Ovary (tissue), 9 donors: ENCODE data around the gene NLGN1. TPM values are rescaled to one million over a fixed set of nuclear protein-coding genes. Genes with fewer than 3 reads are reported as not detected.

ENCODE experiments used
- DNase-seq, 5 donors: peaks; one replicate each; pipeline ENCODE4 v3.0.0-alpha.2; 2019 to 2020
- H3K27ac ChIP-seq, 2 donors: fragments of 200-600 bp; one replicate each; pipeline versions ENCODE4 v1.5.1 to v1.8.0; 2019 to 2022
- H3K27me3 ChIP-seq: fragments of 200-600 bp; one replicate; pipeline ENCODE4 v1.8.0; 2022
- H3K36me3 ChIP-seq: fragments of 200-600 bp; sonication (generic); one replicate; pipeline ENCODE4 v1.5.1; 2019
- H3K4me1 ChIP-seq: one replicate; pipeline ENCODE4 v1.8.1; 2013; ENCODE audit warnings: mild to moderate bottlenecking, moderate library complexity; ENCODE audit not compliant: insufficient read depth
- H3K4me3 ChIP-seq: fragments of 200-600 bp; sonication (generic); one replicate; pipeline ENCODE4 v1.5.1; 2017
- H3K9me3 ChIP-seq, 2 donors: fragments of 200-600 bp in 1 of 2; sonication (generic) in 1 of 2; one replicate each; pipeline versions ENCODE4 v1.5.1 to v1.8.1; 2013 to 2019; ENCODE audit warnings: mild to moderate bottlenecking in 1 of 2, moderate library complexity in 1 of 2
- EP300 ChIP-seq: sonication (generic); formaldehyde crosslinking; IDR thresholded peaks from one replicate; pipeline ENCODE4 v1.6.1; 2017; ENCODE audit warnings: antibody characterized with exemption
- POLR2A ChIP-seq: fragments of 450-650 bp; IDR thresholded peaks from one replicate; pipeline ENCODE4 v1.6.1; 2017; ENCODE audit warnings: antibody characterized with exemption, mild to moderate bottlenecking, moderate library complexity
- WGBS, 3 donors: extraction: QIAGEN DNeasy Blood & Tissue Kit in 1 of 3; methylation state at CpG; one replicate each; pipeline versions ENCODE4 v1.1.5 to v1.1.7; 2013 to 2017; 5-methylcytosine and 5-hydroxymethylcytosine counted together
- intact Hi-C, 4 donors: fragments of 100-400 bp; cut with DNase I; formaldehyde crosslinking; loops; one replicate each; pipeline versions ENCODE4 v1.11.0 to v1.15.1; 2022 to 2023
- polyA plus RNA-seq, 2 donors: library from polyadenylated mRNA; stranded (reverse); fragments of 200-250 nt in 1 of 2; fragments of 350-450 nt in 1 of 2; fragmentation: Illumina TruSeq in 1 of 2; extraction: RNeasy Lipid Tissue Mini Kit (QIAGEN cat#74804) in 1 of 2; gene quantifications; one replicate each; pipeline ENCODE4 v1.2.3, GENCODE V29; 2013 to 2014
- total RNA-seq, 7 donors: library from RNA; depleted of rRNA in 2 of 7; stranded (reverse); fragments of >200 nt in 2 of 7; fragmentation: NEBNext Ultra II Directional in 3 of 7; extraction: Animal tissue kit (Norgen Biotek cat#: 25700) in 3 of 7; gene quantifications; one replicate each; pipeline versions ENCODE4 v1.1.0 to v1.2.4, GENCODE V29; 2016 to 2023
- TF ChIP-seq, protein P1 (sequence below), 3 donors: fragments of 450-650 bp in 2 of 3; fragments of 200-600 bp in 1 of 3; IDR thresholded peaks; one replicate each; pipeline versions ENCODE4 v1.5.1 to v1.8.0; 2016 to 2022; ENCODE audit warnings: antibody characterized with exemption in 3 of 3, mild to moderate bottlenecking in 1 of 3
- donor health status: DM: no; HTN: no; CAD: no; lungs with moderate emphysema.
- donor health status: DM: no; HTN: no; CAD: no.
- donor health status: Bipolar disorder and iron deficiency.
- donor health status: DM: yes; HTN: yes; CAD: no.
- donor health status: DM: no; HTN: no; CAD: no.
- donor health status: DM: yes; HTN: yes; CAD: no.

Gene NLGN1
- total and polyA plus RNA-seq, 9 donors: 1.2 to 7.7 (median 4.6) TPM

DNA sequence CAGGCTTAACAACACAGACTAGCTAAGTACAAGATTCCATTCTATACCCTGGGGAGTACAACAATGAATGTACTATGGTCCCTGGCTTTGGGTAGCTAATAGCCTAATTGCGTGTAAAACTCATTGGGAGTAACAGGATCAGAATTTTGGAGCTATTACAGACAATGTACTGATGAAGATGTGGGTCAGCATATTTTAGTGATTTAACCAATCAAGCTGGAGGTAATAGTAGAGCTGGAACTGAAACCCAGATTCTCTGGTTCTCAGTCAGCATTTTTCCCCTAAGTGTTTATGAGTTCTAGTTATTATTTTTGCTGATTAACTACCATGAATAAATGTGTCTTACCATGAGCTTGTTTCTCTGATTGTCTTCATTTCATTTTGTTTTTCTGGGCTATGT, 578.7 kb downstream of the NLGN1 start:
- H3K36me3 ChIP-seq: no peaks in the 10 kb centered on the region
- no peaks in the 10 kb centered on the region for H3K27me3 ChIP-seq
- H3K27ac ChIP-seq: no peak overlapping the region
- H3K4me3 ChIP-seq: no peak overlapping the region
- H3K9me3 ChIP-seq: no peaks in the 10 kb centered on the region
- no peak for DNase-seq
- intact Hi-C loops: no loop called here
- H3K4me1 ChIP-seq: no peaks in the 10 kb centered on the region
- WGBS, 3 donors: 92 to 99% (median 97%) methylated on average over 1 of the region's 1 CpG
- TF ChIP-seq EP300 (no peak), POLR2A (no peak)
- TF ChIP-seq, protein P1, sequence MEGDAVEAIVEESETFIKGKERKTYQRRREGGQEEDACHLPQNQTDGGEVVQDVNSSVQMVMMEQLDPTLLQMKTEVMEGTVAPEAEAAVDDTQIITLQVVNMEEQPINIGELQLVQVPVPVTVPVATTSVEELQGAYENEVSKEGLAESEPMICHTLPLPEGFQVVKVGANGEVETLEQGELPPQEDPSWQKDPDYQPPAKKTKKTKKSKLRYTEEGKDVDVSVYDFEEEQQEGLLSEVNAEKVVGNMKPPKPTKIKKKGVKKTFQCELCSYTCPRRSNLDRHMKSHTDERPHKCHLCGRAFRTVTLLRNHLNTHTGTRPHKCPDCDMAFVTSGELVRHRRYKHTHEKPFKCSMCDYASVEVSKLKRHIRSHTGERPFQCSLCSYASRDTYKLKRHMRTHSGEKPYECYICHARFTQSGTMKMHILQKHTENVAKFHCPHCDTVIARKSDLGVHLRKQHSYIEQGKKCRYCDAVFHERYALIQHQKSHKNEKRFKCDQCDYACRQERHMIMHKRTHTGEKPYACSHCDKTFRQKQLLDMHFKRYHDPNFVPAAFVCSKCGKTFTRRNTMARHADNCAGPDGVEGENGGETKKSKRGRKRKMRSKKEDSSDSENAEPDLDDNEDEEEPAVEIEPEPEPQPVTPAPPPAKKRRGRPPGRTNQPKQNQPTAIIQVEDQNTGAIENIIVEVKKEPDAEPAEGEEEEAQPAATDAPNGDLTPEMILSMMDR (IDR thresholded peaks at IDR 0.05): no peak

DNA sequence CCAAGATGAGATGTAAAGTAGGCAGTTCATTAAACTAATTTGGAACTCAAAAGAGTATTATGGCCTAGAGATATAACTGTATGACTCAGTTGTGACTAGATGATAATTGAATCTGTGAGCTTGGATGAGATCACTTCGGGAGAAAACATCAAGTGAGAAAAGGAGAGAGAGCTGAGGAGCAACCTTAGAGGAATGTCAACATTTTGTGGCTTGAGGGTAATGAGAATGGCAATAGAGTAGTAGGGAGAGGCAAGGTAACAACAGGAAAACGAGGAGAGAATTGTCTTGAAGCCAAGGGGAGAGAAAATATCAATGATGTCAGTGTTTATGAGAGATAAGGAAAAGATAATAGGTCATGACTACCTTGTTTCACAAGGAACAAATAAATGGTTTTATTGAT, 580.2 kb downstream of the NLGN1 start:
- TF ChIP-seq EP300 (no peak), POLR2A (no peak)
- TF ChIP-seq, protein P1 (IDR thresholded peaks at IDR 0.05): no peak
- WGBS, 3 donors: 56 to 73% (median 60%) methylated on average over 2 of the region's 2 CpGs
- Histone ChIP-seq H3K4me3 (no peak overlapping the region), H3K4me1 (no peaks in the 10 kb centered on the region), H3K27ac (no peak overlapping the region), H3K9me3 (no peaks in the 10 kb centered on the region), H3K27me3 (no peaks in the 10 kb centered on the region), H3K36me3 (no peaks in the 10 kb centered on the region)
- intact Hi-C loops: no loop called here
- no peak for DNase-seq

DNA sequence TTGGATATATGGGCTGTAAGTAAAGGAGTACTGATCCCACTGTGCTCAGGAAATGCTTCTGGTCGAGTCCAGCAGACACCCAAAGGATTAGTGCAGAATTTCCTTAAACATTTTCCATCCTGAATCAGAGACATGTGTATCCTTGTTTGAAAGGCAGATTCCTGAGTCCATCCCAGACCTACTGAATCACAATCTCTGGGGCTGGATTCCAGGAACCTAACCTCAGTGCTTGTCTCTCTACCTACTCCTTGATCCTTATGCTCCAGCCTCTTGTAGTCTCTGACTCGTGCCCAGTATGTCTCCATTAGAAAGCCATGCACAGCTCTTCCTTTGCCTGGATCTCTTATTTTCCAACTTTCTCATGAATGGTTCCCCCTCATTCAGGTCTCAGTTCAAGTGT, 585.8 kb downstream of the NLGN1 start:
- Histone ChIP-seq H3K27ac (no peak overlapping the region), H3K9me3 (no peaks in the 10 kb centered on the region), H3K27me3 (no peaks in the 10 kb centered on the region), H3K4me1 (no peaks in the 10 kb centered on the region), H3K36me3 (no peaks in the 10 kb centered on the region), H3K4me3 (no peak overlapping the region)
- intact Hi-C loops: no loop called here
- TF ChIP-seq, protein P1 (IDR thresholded peaks at IDR 0.05): no peak
- TF ChIP-seq EP300 (no peak), POLR2A (no peak)
- 89 to 93% (median 90%) methylated on average over 2 of the region's 2 CpGs for WGBS, 3 donors
- DNase-seq: no peak

DNA sequence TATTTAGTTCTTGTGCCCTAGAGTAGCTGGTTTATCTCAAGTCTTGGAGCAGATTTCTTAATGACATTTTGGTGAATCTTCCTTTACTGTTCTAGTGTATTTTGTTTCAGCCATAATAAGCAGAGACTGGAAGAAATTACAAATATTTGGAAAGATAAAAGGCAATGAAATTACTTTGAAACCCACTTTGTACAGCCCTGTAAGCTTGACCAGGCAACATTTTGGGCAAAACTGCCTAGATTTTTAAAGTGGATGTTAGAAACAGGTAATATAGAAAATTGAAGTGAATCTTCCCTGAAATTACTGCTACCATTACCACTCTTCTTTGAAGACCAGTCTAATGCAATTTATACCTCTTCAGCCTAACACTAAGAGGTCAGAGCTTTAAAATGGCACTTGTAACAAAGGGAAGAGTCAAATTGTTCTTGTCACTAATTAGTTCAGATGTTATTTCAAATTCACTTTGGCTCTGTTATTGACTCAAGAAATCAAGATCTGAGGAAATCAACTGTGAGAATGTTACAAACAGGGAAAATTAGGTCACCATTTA, 589.4 kb downstream of the NLGN1 start:
- no peaks in the 10 kb centered on the region for H3K4me1 ChIP-seq
- H3K27me3 ChIP-seq: no peaks in the 10 kb centered on the region
- no peak for TF ChIP-seq POLR2A
- TF ChIP-seq, protein P1 (IDR thresholded peaks at IDR 0.05): no peak
- no peak for TF ChIP-seq EP300
- intact Hi-C loops: no loop called here
- no peaks in the 10 kb centered on the region for H3K36me3 ChIP-seq
- H3K27ac ChIP-seq: no peak overlapping the region
- no peak overlapping the region for H3K4me3 ChIP-seq
- DNase-seq: no peak
- H3K9me3 ChIP-seq: no peaks in the 10 kb centered on the region
